Uterus (tissue), 4 donors: ENCODE measurements around the gene PDK3. TPM values are rescaled to one million over a fixed set of nuclear protein-coding genes. Genes with fewer than 3 reads are reported as not detected.

Source experiments
- DNase-seq, 2 donors: peaks; one replicate each; pipeline ENCODE4 v3.0.0-alpha.2; 2019 to 2020
- H3K27ac ChIP-seq, 2 donors: fragments of 200-600 bp; sonication (generic); 1 replicate in 1 of 2; 2 replicates in 1 of 2; pipeline ENCODE4 v1.5.1; 2016 to 2018
- H3K27me3 ChIP-seq, 2 donors: fragments of 200-600 bp; sonication (generic); one replicate each; pipeline ENCODE4 v1.5.1; 2018 to 2019; ENCODE audit warnings: control low read depth in 1 of 2
- H3K36me3 ChIP-seq, 2 donors: fragments of 200-600 bp; sonication (generic); one replicate each; pipeline ENCODE4 v1.5.1; 2019; ENCODE audit warnings: control low read depth in 1 of 2
- H3K4me1 ChIP-seq, 2 donors: fragments of 200-600 bp; sonication (generic); one replicate each; pipeline ENCODE4 v1.5.1; 2018 to 2019; ENCODE audit warnings: control low read depth in 1 of 2
- H3K4me3 ChIP-seq, 2 donors: fragments of 200-600 bp; sonication (generic); 1 replicate in 1 of 2; 2 replicates in 1 of 2; pipeline ENCODE4 v1.5.1; 2018 to 2019; ENCODE audit warnings: mild to moderate bottlenecking in 1 of 2
- H3K9me3 ChIP-seq, 2 donors: fragments of 200-600 bp; sonication (generic); one replicate each; pipeline ENCODE4 v1.5.1; 2019; ENCODE audit warnings: control low read depth in 1 of 2
- CTCF ChIP-seq, 4 experiments: fragments of 200-600 bp in 2 of 4; fragments of 450-650 bp in 2 of 4; sonication (generic) in 2 of 4; IDR thresholded peaks; one replicate each; pipeline ENCODE4 v1.5.1; 2016 to 2019; ENCODE audit warnings: antibody characterized with exemption in 4 of 4, mild to moderate bottlenecking in 2 of 4, moderate library complexity in 1 of 4
- POLR2A ChIP-seq, 2 donors: fragments of 450-650 bp; IDR thresholded peaks; one replicate each; pipeline ENCODE4 v1.6.1; 2016; ENCODE audit warnings: antibody characterized with exemption in 2 of 2, mild to moderate bottlenecking in 1 of 2, moderate library complexity in 1 of 2
- intact Hi-C: fragments of 100-400 bp; cut with DNase I; formaldehyde crosslinking; loops from one replicate; pipeline ENCODE4 v1.15.1; 2023; ENCODE audit warnings: low total_unique reads
- total RNA-seq, 4 donors: library from RNA; depleted of rRNA in 3 of 4; stranded (reverse); fragments of >200 nt in 3 of 4; gene quantifications; one replicate each; pipeline versions ENCODE4 v1.1.0 to v1.2.4, GENCODE V29; 2014 to 2023
- donor health status: DM: yes; HTN: yes; CAD: no.

The PDK3 gene
- total RNA-seq, 4 donors from 2014 or later = 9.5 to 23.4 (median 17.7) TPM

GRCh38 chrX:24550166-24550565, 85.1 kb downstream of the PDK3 start:
- no peaks in the 10 kb centered on the region for H3K27me3 ChIP-seq
- intact Hi-C loops = no loop called here
- H3K9me3 ChIP-seq = no peaks in the 10 kb centered on the region
- DNase-seq = no peak
- H3K4me3 ChIP-seq = no peak overlapping the region
- TF ChIP-seq POLR2A (IDR thresholded peaks at IDR 0.05) (no peak), CTCF (IDR thresholded peaks at IDR 0.05) (no peak)
- H3K27ac ChIP-seq = no peak overlapping the region
- H3K4me1 ChIP-seq = no peaks in the 10 kb centered on the region
- no peaks in the 10 kb centered on the region for H3K36me3 ChIP-seq

GRCh38 chrX:24553011-24553410, 87.9 kb downstream of the PDK3 start:
- H3K4me3 ChIP-seq = no peak overlapping the region
- H3K9me3 ChIP-seq = no peaks in the 10 kb centered on the region
- no peaks in the 10 kb centered on the region for H3K4me1 ChIP-seq
- DNase-seq = no peak
- intact Hi-C loops = no loop called here
- H3K27me3 ChIP-seq = no peaks in the 10 kb centered on the region
- TF ChIP-seq CTCF (IDR thresholded peaks at IDR 0.05) = no peak
- TF ChIP-seq POLR2A (IDR thresholded peaks at IDR 0.05) = no peak
- H3K27ac ChIP-seq = no peak overlapping the region
- no peaks in the 10 kb centered on the region for H3K36me3 ChIP-seq

- H3K36me3 ChIP-seq = no peaks in the 10 kb centered on the region
- H3K27ac ChIP-seq = no peak overlapping the region
- H3K4me1 ChIP-seq = no peaks in the 10 kb centered on the region
- TF ChIP-seq POLR2A (IDR thresholded peaks at IDR 0.05) = no peak
- no peak for TF ChIP-seq CTCF (IDR thresholded peaks at IDR 0.05)
- H3K4me3 ChIP-seq = no peak overlapping the region
- H3K27me3 ChIP-seq = no peaks in the 10 kb centered on the region
- intact Hi-C loops = no loop called here
- no peak for DNase-seq
- no peaks in the 10 kb centered on the region for H3K9me3 ChIP-seq
Observed at GRCh38 chrX:24561121-24561520, 96.0 kb downstream of the PDK3 start.

GRCh38 chrX:24563291-24564010, 98.4 kb downstream of the PDK3 start:
- no peaks in the 10 kb centered on the region for H3K9me3 ChIP-seq
- intact Hi-C loops = no loop called here
- no peaks in the 10 kb centered on the region for H3K27me3 ChIP-seq
- H3K36me3 ChIP-seq = no peaks in the 10 kb centered on the region
- no peak overlapping the region for H3K4me3 ChIP-seq
- no peaks in the 10 kb centered on the region for H3K4me1 ChIP-seq
- TF ChIP-seq POLR2A (IDR thresholded peaks at IDR 0.05) (no peak), CTCF (IDR thresholded peaks at IDR 0.05) (no peak)
- H3K27ac ChIP-seq = no peak overlapping the region
- DNase-seq = no peak

- intact Hi-C loops = no loop called here
- Histone ChIP-seq H3K27ac (no peak overlapping the region), H3K4me3 (no peak overlapping the region), H3K4me1 (no peaks in the 10 kb centered on the region), H3K27me3 (no peaks in the 10 kb centered on the region), H3K36me3 (no peaks in the 10 kb centered on the region), H3K9me3 (no peaks in the 10 kb centered on the region)
- DNase-seq = no peak
- TF ChIP-seq POLR2A (IDR thresholded peaks at IDR 0.05) (no peak), CTCF (IDR thresholded peaks at IDR 0.05) (no peak)
Observed at GRCh38 chrX:24566240-24566639, 101.2 kb downstream of the PDK3 start.
